Stimulated activated CD4-positive, alpha-beta T cell treated with anti-CD3 and anti-CD28 coated beads, TNF-alpha, amount 100 ng/mL, for 48 hours (primary cell): Measurements from ENCODE around the gene CLIC4.
A peak's percentile ranks its signal among the peaks of the same experiment; 100 is the strongest.
"Not testable (repeated sequence)": the region's sequence is repeated elsewhere in the genome, so short reads cannot be mapped to it uniquely, and the experiment has no call there.

ENCODE experiments used
- DNase-seq, 3 donors: peaks; one replicate each; pipeline ENCODE4 v3.0.0-alpha.2; 2020; ENCODE audit warnings: low read depth in 3 of 3

Gene CLIC4

DNA sequence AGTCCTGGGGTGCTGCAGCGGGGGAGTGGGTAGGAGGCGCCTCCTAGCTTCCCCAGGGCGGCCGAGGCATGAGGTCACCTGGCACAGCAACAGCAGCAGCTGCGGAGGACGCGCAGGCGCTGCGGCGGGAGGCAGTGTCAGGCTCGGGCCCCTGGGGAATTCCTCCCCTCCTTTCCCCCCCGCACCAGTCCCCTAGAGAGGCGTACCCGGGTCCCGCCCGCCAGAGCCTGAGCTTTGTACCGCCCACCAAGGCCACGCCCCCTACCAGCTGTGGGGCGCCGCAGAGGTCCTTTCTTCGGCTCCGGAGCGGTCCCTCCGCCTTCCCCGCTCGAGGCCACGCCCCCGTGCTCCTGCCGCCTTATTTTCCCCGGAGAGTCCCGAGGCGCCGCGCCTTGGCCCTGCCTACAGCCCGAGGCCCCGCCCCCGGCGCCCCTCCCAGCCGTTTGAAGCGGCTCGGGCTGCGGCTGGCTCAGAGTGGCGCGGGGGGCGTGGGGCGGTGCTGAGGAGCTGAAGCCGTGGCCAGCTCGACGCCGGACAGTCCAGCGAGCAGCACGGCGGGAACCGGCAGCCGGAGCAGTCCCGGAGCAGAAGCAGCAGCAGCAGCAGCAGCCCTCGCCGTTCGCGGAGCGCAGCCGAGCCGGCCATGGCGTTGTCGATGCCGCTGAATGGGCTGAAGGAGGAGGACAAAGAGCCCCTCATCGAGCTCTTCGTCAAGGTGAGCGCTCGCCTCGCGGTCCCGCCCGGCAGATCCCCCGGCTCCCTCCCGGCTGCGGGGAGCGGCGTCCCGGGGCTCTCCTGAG lies at the start of gene CLIC4:
TSS of gene CLIC4 (plus strand) at position 537 of the 800 bp plus-strand sequence. CDS start at position 644, 107 bp downstream.
- DNase-seq: peak; percentile 97 to 99 (median 98)

DNA sequence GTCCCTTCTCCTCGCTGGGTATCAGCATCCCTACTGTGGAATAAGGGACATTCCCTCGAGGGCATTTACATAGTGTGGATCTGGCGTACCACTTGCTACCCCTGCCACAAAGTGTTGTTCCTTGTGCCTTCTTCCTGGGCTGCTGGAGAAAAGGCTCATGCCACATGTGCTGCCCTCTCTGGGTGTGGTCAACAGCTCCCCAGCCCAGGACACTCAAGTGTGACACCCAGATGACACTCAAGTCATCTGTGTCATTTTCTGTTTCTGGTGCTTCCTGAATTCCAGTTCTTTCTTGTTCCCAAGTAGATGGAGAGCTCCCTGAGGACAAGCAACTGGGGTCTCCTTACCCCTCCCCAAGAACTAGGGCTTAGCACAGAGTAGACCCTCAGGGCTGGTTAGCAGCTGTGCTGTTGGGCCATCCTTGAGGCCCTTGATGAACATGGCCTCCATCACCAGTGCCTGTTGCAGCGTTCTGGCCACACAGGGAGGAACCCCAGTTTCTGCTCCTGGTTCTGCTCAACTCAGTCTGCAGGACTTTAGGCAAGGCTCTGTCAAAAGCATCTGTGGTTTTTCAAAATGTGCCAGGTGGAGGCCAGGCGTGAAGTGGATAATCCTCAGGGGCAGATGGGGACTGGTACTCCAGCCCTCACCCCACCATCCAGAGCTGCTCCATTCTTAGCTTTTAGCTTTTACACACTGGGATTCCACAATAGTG lies 49.0 kb upstream of the CLIC4 start:
- no peak for DNase-seq

DNA sequence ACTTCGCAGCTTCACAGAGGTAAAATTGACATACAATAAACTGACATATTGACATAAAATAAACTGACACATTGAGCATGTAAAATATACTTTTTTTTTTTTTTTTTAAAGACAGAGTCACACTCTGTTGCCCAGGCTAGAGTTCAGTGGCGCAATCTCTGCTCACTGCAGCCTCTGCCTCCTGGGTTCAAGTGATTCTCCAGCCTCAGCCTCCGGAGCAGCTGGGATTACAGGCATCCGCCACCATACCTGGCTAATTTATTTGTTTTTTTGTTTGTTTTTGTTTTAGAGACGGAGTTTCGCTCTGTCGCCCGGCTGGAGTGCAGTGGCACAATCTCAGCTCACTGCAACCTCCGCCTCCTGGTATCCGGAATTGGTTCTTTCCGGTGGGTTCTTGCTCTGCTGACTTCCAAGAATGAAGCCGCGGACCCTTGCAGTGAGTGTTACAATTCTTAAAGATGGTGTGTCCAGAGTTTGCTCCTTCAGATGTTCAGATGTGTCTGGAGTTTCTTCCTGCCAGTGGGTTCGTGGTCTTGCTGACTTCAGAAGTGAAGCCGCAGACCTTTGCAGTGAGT lies 48.4 kb upstream of the CLIC4 start:
- DNase-seq: no peak

DNA sequence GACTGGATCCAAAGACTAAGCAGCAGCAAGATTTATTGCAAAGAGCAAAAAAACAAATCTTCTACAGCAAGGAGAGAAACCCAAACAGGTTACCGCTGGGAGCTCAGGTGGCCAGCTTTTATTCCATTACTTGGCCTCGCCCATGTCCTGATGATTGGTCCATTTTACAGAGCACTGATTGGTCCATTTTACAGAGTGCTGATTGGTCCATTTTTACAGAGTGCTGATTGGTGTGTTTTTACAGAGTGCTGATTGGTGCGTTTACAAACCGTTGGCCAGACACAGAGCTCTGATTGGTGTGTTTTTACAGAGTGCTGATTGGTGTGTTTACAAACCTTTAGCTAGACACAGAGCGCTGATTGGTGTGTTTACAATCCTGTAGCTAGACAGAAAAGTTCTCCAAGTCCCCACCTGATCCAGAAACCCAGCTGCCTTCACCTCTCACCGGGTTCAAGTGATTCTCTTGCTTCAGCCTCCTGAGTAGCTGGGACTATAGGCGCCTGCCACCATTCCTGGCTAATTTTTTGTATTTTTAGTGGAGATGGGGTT lies 47.7 kb upstream of the CLIC4 start:
- not testable (repeated sequence) for DNase-seq

DNA sequence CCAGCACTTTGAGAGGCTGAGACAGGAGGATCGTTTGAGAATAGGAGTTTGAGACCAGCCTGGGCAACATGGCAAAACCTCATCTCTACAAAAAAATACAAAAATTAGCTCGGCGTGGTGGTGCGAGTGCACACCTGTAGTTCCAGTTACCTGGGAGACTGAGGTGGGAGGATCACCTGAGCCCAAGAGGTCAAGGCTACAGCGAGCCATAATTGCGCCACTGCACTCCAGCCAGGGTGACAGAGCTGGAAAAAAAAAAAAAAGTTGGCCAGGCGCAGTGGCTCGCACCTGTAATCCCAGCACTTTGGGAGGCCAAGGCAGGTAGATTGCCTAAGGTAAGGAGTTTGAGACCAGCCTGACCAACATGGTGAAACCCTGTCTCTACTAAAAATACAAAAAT lies 46.9 kb upstream of the CLIC4 start:
- DNase-seq: not testable (repeated sequence)

DNA sequence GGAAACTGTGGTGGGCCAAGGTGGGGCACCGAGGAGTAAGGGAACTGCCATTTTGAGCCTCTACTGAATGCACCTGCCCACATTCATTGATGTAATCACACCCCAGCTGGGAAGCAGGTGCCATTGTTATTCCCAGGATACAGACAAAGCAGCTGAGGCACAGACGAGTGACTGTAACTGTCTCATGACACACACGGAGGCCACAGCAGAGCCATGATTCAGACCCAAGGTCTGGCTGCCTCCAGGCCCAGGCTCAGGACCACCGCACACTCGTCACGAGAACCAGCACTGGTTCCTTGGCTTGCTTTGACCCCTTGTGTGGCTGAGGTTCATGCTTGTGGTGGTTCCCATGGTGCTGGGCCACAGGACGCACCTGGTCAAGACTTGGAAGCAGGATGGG lies 45.6 kb upstream of the CLIC4 start:
- DNase-seq: no peak

DNA sequence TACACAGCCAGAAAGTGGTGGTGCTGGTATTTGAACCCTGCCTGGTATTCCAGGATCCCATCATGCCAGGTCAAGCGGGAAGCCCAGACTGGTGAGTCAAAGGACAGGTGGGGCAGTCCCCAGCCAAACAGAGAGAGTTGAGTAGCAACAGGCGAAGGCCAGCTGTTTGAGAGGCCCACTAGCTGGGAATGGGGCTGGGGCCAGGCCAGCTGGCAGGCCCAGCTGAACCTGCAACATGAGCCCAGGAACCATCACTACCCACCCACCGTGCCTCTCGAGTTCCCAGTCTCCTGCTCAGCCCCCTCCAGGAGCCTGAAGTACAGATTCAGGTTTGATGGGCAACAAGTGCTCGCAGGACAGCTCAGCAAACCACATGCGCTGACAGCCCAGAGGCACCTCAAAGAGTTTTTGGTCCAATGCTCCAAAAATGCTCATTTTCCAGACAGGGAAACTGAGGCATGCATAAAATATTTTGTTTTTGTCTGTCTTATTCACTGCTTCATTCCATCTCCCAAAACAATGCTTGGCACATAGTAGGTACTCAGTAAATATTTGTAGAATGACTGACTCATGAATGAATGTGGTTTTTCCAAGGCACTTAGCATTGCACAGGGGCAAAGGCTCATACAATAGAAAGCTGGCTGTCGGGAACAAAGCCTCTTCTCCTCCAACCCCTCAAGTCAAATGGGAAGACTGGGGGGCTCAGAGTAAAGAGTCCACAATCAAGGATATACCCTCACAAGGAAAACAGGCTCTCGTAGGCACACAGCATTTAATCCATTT lies 42.5 kb upstream of the CLIC4 start:
- no peak for DNase-seq

DNA sequence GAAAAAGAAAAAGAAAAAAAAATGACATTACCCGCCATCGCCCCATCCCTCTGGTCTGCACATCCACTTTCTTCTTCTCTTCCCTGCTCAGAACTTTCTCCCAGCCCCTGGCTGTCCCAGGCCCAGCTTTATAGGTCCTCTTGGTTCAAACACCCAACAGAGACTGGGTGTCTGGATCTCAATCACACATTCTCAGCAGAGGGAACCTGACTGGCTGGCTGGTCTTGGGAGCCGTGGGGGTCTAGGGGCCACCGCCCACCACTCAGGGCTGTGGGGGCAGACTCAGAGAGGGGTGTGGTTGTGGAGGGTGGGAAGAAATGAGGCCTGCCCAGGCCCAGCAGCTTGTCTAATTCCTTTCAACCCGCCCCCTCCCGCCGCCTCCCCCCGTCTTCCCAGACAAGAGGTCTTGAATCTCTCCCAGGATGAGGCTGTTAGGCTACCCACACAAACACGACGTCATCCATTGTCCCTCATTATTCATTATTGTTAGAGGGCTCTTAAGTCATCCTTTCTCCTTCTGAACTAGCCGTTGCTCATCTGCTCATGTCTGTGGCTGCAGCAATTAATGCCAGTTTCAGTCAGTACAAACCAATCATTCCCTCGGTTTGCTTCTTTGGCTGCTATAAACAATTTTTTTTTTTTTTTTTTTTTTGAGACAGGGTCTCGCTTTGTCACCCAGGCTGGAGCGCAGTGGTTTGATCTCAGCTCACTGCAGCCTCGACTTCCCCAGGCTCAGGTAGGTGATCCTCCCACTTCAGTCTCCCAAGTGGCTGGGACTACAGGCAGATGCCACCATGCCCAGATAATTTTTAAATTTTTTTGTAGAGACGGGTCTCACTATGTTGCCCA lies 40.6 kb upstream of the CLIC4 start:
- DNase-seq: no peak

DNA sequence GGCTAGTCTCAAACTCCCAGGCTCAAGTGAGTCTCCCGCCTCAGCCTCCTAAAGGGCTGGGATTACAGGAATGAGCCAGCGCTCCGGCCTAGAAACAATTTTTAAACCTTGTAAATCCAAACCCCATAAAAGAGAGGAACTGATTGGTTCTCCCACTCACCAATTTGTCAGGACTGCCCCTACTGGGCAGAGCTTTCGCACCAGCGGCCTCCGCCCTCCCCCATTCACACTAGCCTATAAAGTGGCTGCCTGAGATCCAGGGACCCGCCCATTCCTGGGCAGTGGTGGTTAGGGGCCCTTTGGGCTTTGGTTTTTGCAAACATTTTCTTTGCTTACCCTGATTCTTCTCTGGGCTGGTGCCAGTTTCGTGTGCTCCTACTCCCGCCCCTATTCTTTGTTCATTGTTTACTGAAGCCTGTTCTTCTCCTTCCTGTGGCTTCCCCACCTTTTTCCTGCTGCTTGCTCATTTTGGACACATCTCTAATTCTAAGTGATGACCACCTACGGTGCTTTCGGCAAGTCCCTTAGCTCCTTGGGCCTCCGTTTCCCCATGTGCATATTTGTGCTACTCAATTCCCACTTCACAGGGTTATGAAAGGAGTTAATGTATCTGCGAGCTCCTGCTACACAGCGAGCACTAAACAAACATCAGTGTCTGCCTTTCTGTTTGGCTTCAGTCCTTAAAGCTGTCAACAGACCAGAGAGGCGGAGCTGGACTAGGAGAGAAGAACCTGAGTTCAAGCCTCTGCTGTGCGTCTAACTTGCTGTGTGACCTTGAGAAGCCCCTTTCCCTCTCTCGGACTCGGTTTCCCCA lies 39.8 kb upstream of the CLIC4 start:
- peak in 1 of 3 donors; percentile 7 for DNase-seq

DNA sequence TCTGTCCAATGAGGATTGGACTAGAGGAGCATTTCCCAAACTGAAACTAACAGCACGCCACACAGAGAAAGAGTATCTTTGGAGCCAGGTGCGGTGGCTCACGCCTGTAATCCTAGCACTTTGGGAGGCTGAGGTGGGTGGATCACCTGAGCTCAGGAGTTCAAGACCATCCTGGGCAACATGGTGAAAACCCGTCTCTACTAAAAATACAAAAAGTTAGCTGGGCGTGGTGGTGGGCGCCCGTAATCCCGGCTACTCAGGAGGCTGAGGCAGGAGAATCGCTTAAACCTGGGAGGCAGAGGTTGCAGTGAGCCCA lies 39.2 kb upstream of the CLIC4 start:
- DNase-seq: not testable (repeated sequence)

DNA sequence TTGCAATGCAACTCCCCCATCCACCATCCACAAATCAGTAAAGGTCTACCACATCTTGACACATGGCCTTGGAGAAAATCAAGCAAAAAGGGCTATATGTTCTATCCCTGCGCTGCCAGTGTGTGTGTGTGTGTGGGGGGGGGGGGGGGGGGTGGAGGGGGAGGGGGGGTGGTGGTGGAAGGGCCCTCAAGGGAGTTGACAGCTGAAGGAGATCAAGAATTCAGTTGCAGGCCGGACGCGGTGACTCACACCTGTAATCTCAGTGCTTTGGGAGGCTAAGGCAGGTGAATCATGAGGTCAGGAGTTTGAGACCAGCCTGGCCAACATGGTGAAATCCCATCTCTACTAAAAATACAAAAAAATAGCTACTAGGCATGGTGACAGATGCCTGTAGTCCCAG lies 37.6 kb upstream of the CLIC4 start:
- no peak for DNase-seq

DNA sequence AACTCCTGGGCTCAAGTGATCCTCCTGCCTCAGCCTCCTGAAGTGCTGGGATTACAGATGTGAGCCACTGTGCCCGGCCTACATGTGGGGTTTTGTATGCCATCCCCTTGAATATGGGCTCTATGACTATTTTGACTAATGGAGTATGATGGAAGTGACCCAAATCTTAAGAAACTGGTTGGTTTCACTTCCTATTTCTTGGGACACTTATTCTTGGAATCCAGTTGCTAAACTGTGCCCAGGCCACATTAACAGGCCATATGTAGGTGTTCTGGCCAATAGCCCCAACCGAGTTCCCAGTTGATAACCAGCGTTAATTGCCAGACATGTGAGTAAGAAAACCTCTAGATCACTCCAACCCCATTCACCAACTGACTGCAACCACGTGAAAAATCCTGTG lies 36.3 kb upstream of the CLIC4 start:
- DNase-seq: no peak

DNA sequence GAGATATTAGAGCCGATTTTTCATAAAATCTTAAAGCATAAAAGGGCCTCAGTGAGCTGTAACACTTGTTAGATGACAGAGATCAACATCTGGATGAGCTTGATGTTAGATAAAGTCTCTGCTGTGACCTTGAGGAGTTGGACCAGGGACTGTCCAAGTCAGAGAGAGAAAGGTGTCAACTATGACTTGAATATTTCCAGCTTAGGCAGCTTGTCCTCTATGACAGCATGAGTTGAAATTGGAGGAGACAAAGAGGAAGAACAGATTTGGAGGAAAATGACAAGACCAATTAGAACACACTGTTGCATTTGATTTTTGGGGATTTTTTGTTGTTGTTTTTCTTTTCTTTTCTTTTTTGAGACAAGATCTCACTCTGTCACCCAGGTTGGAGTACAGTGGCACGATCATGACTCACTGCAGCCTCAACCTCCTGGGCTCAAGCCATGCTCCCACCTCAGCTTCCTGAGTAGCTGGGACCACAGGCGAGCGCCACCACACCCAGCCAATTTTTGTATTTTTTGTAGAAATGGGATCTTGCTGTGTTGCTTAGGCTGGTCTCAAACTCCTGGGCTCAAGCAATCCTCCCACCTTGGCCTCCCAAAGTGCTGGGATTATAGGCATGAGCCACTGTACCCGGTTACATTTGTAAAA lies 35.3 kb upstream of the CLIC4 start:
- no peak for DNase-seq

DNA sequence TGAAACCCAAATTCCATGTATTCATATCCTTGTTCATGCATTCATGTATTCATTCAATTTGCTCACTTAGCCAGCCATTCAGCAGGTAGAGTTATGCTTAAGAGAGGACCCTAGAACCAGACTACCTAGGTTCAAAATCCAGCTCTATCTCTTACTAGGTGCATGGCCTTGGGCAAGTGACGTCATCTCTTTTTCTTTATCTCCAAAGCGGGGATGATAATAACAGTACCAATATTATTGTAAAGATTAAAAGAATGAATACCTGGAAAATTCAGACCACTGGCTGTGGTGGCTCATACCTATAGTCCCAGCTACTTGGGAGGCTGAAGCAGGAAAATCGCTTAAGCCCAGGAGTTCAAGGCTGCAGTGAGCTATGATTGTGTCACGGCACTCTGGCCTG lies 33.9 kb upstream of the CLIC4 start:
- no peak for DNase-seq

DNA sequence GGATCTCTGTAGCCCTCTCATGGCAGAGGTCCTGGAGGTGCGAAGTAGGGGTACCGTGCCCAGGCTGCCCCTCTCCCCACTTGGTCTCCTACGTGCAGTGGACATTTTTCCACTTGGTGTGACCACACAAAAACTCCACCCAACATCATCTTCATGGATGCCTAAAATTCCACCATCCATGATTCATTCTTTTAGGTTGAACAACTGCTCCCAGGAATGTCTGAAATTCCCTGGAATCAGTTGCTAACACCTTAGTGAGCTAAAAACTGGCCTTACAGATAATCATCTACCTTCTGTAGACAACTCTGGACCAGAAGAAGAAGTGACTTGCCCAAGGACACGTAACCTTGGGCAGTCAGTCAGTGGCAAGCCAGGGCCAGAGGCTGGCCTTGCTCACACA lies 32.1 kb upstream of the CLIC4 start:
- DNase-seq: no peak

DNA sequence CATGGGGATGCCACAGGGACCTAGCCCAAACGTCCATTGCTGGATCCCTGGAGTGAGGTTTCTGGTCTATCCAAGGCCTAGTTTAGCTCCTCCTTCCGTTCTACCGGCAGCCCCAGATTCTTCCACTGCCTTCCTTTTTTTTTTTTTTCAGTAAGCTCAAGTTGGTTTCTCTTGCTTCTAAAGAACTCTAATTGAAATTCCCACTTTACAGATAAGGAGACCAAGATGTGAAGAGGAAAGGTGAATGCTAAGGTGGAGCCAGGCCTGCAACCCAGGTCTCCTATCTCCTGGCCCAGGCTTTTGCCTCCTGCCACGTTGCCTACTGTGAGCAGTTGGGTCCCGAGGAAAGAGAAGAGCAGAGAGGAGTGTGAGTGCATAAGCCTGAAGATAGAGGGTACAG lies 31.5 kb upstream of the CLIC4 start:
- DNase-seq: no peak

DNA sequence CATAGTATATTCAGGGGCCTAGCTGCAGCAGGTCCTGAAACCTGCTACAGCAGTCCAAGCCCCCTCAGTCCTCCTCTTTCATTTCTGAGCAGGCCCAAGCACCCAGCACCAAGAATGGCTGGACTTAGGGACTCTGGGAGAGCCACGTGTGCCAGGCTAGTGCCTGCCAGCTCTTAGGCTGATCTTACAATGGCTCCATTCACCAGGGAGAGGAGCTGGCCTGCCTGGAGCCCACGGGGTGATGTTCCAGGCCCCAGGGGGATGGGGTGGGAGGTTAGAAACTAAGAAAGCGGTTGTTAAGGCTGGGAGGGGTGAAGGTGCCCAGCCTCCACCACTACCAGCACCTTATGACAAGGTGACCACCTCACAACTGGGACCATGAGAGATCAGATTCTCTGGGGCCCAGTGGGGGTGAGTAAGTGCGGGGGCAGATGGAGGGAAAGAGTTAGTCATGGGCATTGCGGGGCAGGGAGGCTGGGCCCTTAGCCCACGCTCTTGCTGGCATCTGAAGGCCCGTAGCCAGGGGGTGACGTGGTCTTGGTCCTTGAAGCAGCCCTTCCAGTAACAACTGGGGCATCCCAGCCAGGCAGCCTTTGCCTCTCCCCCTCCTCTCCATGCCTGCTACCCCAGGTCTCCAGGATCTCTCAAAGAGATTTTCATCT lies 30.3 kb upstream of the CLIC4 start:
- peak in 1 of 3 donors; percentile 10 for DNase-seq

DNA sequence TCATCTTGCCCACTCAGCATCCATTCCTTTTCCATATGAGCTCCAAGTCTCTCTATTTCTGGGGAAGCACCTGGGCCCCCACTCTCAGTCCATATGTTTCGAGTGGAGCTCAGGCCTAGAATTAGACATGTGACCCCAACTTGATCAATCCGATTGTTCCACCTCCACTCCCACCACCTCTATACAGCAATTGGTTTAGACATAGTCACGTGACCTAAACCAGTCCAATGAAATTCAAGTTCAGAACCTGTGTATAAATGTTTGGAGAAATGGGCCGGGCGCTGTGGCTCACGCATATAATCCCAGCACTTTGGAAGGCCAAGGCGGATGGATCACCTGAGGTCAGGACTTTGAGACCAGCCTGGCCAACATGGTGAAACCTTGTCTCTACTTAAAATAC lies 29.6 kb upstream of the CLIC4 start:
- DNase-seq: no peak
